Stimulated activated CD8-positive, alpha-beta memory T cell treated with anti-CD3 and anti-CD28 coated beads, Interleukin-4, amount 100 ng/mL, for 48 hours (primary cell): Measurements from ENCODE around the gene CASP3.
A peak's percentile ranks its signal among the peaks of the same experiment; 100 is the strongest.
"Not testable (repeated sequence)": the region's sequence is repeated elsewhere in the genome, so short reads cannot be mapped to it uniquely, and the experiment has no call there.

Experiments used
- DNase-seq: peaks from one replicate; pipeline ENCODE4 v3.0.0-alpha.2; 2020

Gene CASP3

GRCh38 chr4:184662236-184662635 lies 13.0 kb upstream of the CASP3 start:
- no peak for DNase-seq

GRCh38 chr4:184660978-184661377 lies 11.7 kb upstream of the CASP3 start:
- no peak for DNase-seq

- not testable (repeated sequence) for DNase-seq
These were observed 8.6 kb upstream of the CASP3 start for GRCh38 chr4:184657820-184658219.

DNA sequence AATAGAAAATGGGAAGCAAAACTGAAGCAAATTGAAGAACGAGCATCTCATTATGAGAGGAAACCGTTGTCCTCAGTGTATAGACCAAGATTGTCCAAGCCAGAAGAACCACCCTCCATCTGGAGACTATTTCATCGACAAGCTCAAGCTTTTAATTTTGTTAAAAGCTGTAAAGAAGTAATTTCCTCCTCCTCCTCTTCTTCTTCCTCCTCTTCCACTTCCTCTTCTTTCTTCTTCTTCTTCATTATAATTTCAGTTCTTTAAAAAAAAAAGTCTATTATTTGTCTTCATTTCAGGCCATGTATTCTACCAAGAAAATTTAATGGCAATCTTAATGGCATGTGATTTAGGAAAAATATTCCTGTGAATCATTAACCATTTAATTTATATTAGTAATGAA lies 7.9 kb upstream of the CASP3 start:
- DNase-seq: no peak

DNA sequence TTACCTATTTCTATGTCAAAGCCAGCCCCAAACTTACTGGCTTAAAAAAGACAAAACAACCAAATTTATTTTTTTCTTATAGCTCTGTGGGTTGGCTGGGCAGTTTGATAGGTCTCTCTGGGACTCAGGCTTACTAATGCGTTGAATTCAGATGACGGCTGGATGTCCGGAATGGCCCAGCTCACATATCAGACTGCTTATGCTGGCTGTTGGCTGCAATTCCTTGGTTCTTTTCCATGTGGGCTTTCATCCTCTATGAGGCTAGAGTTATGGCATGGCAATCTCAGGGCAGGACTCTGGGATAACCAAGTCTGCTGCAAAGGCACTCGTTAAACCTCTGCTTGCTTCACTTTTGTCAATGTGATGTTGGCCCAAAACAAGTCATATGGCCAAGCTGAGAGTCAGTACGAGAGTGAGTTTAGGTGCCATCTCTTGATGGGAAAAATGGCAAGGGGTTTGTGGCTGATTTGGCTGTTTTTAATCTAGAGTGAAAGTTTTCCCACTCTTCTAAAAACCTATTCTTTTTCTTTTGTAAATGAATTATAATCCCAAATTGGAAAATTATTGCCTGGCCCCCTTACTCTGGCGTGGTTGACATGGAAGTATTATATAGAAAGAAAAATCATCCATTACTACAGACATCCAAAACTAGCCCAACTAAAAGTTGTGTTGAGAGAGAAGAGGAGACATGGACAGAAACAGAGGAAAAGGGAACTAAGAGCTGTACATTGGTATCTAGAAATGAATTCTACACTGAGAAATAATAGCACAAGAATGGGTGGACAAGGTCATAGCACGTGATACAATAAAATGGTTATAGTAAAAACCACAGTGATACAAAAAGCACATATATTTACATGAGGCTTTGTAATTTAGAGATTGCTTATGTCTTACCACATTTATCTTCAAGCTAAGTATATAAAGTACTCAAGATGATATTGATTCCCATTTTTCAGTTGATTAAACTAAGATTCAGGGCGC lies 6.9 kb upstream of the CASP3 start:
- DNase-seq: no peak

DNA sequence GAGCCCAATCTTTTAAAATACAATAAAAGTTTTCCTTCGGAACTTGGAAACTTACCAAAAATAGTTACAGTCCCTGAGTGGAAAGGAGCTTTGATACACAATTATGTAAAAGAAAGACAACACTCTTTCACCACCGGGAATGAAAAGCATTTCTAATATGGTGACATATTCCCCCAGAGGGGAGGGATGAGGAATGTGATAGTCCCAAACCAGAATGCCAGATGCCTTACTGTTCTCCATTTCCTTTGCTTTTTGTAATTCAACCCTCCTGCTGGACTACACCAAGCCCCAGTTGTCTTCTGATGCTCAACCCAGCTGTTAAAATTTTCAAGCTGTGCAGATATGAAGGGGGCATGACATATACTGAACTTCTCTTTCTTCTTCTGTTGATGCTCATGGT lies 4.4 kb upstream of the CASP3 start:
- DNase-seq: no peak

DNA sequence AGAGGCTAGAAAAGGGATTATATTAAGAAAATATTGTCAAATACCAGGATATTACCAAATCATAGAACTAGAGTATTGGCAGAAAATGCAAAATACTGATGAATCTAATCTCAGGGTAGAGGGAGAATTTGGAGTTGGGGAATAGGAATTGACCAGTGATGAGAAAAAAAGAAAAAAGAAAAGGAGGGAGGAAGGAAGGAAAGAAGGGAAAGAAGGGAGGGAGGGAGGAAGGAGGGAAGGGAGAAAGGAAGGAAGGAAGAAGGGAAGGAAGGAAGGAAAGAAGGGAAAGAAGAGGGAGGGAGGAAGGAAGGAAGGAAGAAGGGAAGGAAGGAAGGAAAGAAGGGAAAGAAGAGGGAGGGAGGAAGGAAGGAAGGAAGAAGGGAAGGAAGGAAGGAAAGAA lies 3.4 kb upstream of the CASP3 start:
- not testable (repeated sequence) for DNase-seq

- no peak for DNase-seq
These were observed 2.7 kb upstream of the CASP3 start for GRCh38 chr4:184651899-184652298.

- no peak for DNase-seq
These were observed 966 bp upstream of the CASP3 start for GRCh38 chr4:184649971-184650855.

DNA sequence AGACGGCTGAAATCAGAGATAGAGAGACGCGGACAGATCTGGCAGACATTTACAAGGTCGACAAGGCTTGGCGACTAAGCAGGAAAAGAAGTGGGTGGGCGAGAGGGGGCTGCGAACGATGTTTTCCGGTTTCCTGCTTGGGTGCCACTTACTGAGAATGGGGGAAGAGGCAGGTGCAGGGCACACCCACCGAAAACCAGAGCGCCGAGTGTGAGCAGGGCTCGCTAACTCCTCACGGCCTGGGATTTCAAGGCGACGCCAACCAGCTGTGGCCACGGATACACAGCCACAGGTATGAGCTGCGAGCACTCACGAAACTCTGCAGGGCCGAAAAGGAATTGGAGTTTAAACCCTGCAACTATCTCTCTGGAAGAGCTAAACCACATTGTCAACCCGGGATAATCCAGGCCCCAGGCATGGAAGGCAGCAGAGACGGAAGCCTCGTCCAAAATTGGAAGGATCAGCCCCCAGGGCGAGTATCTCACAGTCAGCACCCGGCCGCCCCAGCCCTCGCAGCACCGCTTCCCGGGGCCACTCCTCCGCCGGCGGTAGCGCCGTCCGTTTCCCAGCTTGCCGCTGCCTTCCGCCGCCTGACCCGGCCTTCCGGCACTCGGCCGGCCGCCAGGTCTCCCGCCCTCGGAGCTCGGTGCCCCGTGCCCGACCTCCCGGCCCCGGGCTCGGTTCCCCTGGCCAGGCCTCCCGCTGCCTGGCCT lies 778 bp downstream of the CASP3 start:
- DNase-seq: peak; percentile 68

GRCh38 chr4:184648054-184648312 lies 1.3 kb downstream of the CASP3 start:
- DNase-seq: no peak

DNA sequence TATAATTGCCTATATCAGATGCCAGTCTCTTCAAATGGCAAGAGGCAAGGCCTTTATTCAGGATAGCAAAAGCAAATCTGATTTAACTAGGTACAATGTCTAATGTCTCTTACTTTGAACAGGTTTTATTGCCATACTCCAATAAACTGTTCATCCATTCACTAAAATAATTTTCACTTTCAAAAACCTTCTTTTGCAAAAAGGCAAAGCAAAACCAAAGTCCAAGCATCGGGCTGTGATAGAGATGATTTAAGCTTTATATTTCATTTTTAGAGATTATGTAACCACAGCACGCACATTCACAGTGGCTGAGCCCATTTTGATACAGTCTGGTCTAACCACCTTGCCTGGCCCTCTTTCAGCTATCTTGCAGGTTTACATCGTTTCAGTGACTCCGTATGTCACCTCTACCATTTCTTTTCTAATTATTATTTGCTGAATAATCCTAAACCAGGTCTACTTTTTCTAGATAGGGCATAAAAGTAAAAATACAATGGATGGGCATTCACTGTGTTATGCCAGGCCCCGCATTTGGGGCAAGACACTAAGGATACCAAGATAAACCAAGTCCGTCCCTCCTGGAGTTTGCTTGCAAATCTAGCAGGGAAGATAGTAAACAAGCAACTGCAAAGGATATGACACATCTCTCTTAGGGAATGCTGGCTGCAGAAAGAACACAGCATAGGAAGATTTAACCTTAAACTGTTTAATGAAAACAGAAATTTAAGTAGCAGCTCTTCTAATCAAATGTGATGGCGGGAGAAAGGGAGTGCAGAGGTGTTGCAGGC lies 1.8 kb downstream of the CASP3 start:
- DNase-seq: no peak

- DNase-seq: no peak
These were observed 3.2 kb downstream of the CASP3 start for GRCh38 chr4:184645904-184646610.

DNA sequence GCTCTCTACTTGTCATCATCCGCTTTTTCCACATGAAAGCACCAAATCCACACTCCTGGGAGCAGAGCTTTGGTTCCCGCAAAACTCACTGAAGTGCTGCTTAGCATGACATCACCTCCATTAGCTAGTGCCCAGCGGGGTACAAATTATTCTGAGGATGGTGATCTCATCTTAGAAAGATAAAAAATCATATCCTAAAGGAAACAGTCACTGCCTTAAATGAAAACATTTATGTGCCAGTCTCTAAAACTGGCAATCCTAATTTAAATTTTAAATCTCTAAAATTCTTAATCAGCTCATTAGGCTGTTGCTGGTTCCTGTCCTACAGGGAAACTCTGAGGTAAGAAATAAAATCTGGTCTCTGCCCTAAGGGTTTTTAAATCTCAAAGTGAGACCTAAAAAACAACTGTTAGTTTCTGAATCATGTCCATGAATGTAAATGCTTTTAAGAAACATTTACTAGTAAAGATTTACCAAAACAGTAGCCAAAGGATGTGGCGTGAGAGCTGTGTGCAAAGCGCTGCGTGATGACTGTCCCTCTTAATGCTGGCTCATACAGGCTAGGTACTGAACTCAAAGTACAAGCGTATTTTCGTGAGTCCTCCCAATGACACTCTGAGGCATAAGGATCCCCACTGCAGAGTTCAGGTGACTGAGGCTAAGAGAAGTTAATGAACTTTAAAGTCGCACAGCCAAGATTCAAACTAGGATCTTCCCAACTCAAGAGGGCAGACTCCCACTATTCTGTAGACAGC lies 4.5 kb downstream of the CASP3 start:
- DNase-seq: no peak

GRCh38 chr4:184643731-184644130 lies 5.5 kb downstream of the CASP3 start:
- no peak for DNase-seq

GRCh38 chr4:184641451-184641850 lies 7.8 kb downstream of the CASP3 start:
- DNase-seq: no peak

DNA sequence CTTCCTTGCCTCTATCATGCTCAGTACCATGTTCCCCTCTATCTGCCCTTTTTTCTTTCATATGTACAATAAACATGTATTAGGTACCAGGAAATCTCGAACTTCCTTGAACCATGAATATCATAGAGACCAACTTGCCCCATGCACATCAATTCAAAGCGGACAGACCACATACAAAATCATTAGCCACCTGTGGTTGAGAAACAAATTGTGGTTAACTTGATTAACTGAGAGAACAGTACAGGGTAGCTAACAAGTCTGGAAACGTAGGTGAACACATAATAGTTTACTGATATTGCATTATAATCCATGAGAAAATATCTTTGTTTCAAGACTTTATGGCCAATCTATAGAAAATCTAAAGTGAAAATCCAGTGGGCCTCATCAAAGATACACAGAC lies 8.2 kb downstream of the CASP3 start:
- DNase-seq: no peak

- no peak for DNase-seq
These were observed 12.3 kb downstream of the CASP3 start for GRCh38 chr4:184636897-184637296.

DNA sequence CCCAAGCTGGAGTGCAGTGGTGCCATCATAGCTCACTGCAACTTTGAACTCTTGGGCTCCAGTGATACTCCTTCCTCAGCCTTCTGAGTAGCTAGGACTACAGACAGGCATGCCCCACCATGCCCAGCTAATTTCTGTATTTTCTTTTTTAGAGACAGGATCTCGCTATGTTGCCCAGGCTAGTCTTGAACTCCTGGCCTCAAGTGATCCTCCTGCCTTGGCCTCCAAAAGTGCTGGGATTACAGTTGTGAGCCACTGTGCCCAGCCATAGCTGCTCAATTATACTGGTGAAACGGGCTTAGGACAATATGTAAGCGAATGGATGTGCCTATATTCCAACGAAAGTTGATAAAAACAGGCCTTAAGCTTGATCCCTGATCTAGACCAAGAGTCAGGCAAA lies 13.1 kb downstream of the CASP3 start:
- no peak for DNase-seq

- DNase-seq: no peak
These were observed 13.9 kb downstream of the CASP3 start for GRCh38 chr4:184635381-184635780.

- DNase-seq: no peak
These were observed 16.4 kb downstream of the CASP3 start for GRCh38 chr4:184632842-184633241.
